Ishikawa (cell line): ENCODE results near the gene C1orf198.

Source experiments
- CREB1 ChIP-seq: IDR thresholded peaks from 2 replicates; pipeline ENCODE4 v1.6.1; 2012; ENCODE audit warnings: low read depth
- EP300 ChIP-seq: IDR thresholded peaks from 2 replicates; pipeline ENCODE4 v1.6.1; 2012; ENCODE audit warnings: borderline replicate concordance
- FOXM1 ChIP-seq: IDR thresholded peaks from 2 replicates; pipeline ENCODE4 v1.6.1; 2012; ENCODE audit warnings: low read depth, borderline replicate concordance
- RAD21 ChIP-seq: IDR thresholded peaks from 2 replicates; pipeline ENCODE4 v1.6.1; 2012; ENCODE audit warnings: low read depth
- TCF12 ChIP-seq: IDR thresholded peaks from 2 replicates; pipeline ENCODE4 v1.6.1; 2012; ENCODE audit warnings: low read depth
- TEAD4 ChIP-seq: IDR thresholded peaks from 2 replicates; pipeline ENCODE4 v1.6.1; 2012
- YY1 ChIP-seq: IDR thresholded peaks from 2 replicates; pipeline ENCODE4 v1.6.1; 2012; ENCODE audit warnings: low read depth
- TF ChIP-seq, protein P1 (sequence below): IDR thresholded peaks from 2 replicates; pipeline ENCODE4 v1.6.1; 2012; ENCODE audit warnings: low read depth, mild to moderate bottlenecking
- TF ChIP-seq, protein P2 (sequence below): IDR thresholded peaks from 2 replicates; pipeline ENCODE4 v1.6.1; 2012
- TF ChIP-seq, protein P3 (sequence below): IDR thresholded peaks from 2 replicates; pipeline ENCODE4 v1.6.1; 2012

DNA sequence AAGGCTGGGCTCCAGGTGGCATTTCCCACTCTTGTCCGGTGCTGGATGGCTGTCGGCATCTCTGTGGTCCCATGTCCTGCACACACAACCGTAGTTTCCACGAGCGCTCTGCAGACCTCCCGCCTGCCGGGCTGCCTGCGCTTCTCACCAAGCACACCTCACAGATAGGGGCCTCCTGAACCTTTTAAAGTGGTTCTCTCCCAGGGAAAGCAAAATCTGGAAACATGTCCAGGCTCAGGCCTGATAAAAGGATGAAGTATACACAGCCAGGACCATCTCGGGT, 74.9 kb downstream of the C1orf198 start:
- TF ChIP-seq EP300 (no peak), TCF12 (no peak), FOXM1 (no peak), CREB1 (no peak), RAD21 (no peak), TEAD4 (no peak), YY1 (no peak)
- TF ChIP-seq, protein P1, sequence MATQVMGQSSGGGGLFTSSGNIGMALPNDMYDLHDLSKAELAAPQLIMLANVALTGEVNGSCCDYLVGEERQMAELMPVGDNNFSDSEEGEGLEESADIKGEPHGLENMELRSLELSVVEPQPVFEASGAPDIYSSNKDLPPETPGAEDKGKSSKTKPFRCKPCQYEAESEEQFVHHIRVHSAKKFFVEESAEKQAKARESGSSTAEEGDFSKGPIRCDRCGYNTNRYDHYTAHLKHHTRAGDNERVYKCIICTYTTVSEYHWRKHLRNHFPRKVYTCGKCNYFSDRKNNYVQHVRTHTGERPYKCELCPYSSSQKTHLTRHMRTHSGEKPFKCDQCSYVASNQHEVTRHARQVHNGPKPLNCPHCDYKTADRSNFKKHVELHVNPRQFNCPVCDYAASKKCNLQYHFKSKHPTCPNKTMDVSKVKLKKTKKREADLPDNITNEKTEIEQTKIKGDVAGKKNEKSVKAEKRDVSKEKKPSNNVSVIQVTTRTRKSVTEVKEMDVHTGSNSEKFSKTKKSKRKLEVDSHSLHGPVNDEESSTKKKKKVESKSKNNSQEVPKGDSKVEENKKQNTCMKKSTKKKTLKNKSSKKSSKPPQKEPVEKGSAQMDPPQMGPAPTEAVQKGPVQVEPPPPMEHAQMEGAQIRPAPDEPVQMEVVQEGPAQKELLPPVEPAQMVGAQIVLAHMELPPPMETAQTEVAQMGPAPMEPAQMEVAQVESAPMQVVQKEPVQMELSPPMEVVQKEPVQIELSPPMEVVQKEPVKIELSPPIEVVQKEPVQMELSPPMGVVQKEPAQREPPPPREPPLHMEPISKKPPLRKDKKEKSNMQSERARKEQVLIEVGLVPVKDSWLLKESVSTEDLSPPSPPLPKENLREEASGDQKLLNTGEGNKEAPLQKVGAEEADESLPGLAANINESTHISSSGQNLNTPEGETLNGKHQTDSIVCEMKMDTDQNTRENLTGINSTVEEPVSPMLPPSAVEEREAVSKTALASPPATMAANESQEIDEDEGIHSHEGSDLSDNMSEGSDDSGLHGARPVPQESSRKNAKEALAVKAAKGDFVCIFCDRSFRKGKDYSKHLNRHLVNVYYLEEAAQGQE, result no peak
- TF ChIP-seq, protein P2, sequence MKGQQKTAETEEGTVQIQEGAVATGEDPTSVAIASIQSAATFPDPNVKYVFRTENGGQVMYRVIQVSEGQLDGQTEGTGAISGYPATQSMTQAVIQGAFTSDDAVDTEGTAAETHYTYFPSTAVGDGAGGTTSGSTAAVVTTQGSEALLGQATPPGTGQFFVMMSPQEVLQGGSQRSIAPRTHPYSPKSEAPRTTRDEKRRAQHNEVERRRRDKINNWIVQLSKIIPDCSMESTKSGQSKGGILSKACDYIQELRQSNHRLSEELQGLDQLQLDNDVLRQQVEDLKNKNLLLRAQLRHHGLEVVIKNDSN, result no peak
- TF ChIP-seq, protein P3, sequence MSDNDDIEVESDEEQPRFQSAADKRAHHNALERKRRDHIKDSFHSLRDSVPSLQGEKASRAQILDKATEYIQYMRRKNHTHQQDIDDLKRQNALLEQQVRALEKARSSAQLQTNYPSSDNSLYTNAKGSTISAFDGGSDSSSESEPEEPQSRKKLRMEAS, result no peak
